Liver (tissue), 9 donors: ENCODE data around the gene RWDD3. TPM values are rescaled to one million over a fixed set of nuclear protein-coding genes. Genes with fewer than 3 reads are reported as not detected.

Experiments
- DNase-seq: peaks from one replicate; pipeline ENCODE4 v3.0.0-alpha.2; 2017; ENCODE audit warnings: low spot score
- H3K27ac ChIP-seq, 2 donors: one replicate each; pipeline ENCODE4 v1.7.0; 2013; ENCODE audit warnings: inconsistent platforms in 2 of 2, low read length in 2 of 2, control low read depth in 1 of 2, low read depth in 1 of 2, mild to moderate bottlenecking in 1 of 2
- H3K27me3 ChIP-seq, 4 donors: one replicate each; pipeline versions ENCODE4 v1.6.1 to v1.7.0; 2013; ENCODE audit warnings: low read length in 3 of 4, inconsistent platforms in 1 of 4, mild to moderate bottlenecking in 1 of 4, moderate library complexity in 1 of 4; ENCODE audit not compliant: control insufficient read depth in 4 of 4, insufficient read depth in 4 of 4
- H3K36me3 ChIP-seq, 4 donors: one replicate each; pipeline versions ENCODE4 v1.6.1 to v1.7.0; 2013; ENCODE audit warnings: low read length in 3 of 4, mild to moderate bottlenecking in 3 of 4, low read depth in 1 of 4, moderate library complexity in 1 of 4; ENCODE audit not compliant: control insufficient read depth in 4 of 4, insufficient read depth in 3 of 4
- H3K4me1 ChIP-seq, 4 donors: one replicate each; pipeline versions ENCODE4 v1.6.1 to v1.7.0; 2013; ENCODE audit warnings: low read length in 3 of 4, mild to moderate bottlenecking in 3 of 4, moderate library complexity in 1 of 4; ENCODE audit not compliant: control insufficient read depth in 4 of 4, insufficient read depth in 4 of 4
- H3K4me3 ChIP-seq, 3 donors: one replicate each; pipeline versions ENCODE4 v1.6.1 to v1.7.0; 2013; ENCODE audit warnings: low read length in 3 of 3, control low read depth in 1 of 3, low read depth in 1 of 3, mild to moderate bottlenecking in 1 of 3
- H3K9ac ChIP-seq, 2 donors: one replicate each; pipeline ENCODE4 v1.7.0; 2013; ENCODE audit warnings: low read length in 2 of 2, mild to moderate bottlenecking in 2 of 2, moderate library complexity in 2 of 2, control low read depth in 1 of 2, low read depth in 1 of 2
- H3K9me3 ChIP-seq, 4 donors: one replicate each; pipeline versions ENCODE4 v1.6.1 to v1.7.0; 2013; ENCODE audit warnings: low read length in 3 of 4; ENCODE audit not compliant: control insufficient read depth in 4 of 4
- ATF3 ChIP-seq: IDR thresholded peaks from 2 replicates; pipeline ENCODE4 v1.6.1; 2016; ENCODE audit warnings: antibody characterized with exemption
- EGR1 ChIP-seq, 2 donors: IDR thresholded peaks; 2 replicates each; pipeline ENCODE4 v1.6.1; 2016 to 2018; ENCODE audit warnings: antibody characterized with exemption in 2 of 2, low read depth in 2 of 2
- FOXA1 ChIP-seq: IDR thresholded peaks from 2 replicates; pipeline ENCODE4 v1.6.1; 2016; ENCODE audit warnings: antibody characterized with exemption
- FOXA2 ChIP-seq: IDR thresholded peaks from 2 replicates; pipeline ENCODE4 v1.6.1; 2016; ENCODE audit warnings: antibody characterized with exemption
- GABPA ChIP-seq, 2 donors: IDR thresholded peaks in 1 of 2; conservative IDR thresholded peaks in 1 of 2; 2 replicates each; pipeline ENCODE4 v1.6.1; 2016; ENCODE audit warnings: antibody characterized with exemption in 2 of 2, mild to moderate bottlenecking in 1 of 2, moderate library complexity in 1 of 2
- HNF4A ChIP-seq, 2 donors: conservative IDR thresholded peaks; 2 replicates each; pipeline ENCODE4 v1.6.1; 2016; ENCODE audit warnings: antibody characterized with exemption in 2 of 2, mild to moderate bottlenecking in 2 of 2
- HNF4G ChIP-seq: IDR thresholded peaks from 2 replicates; pipeline ENCODE4 v1.6.1; 2016; ENCODE audit warnings: antibody characterized with exemption
- JUND ChIP-seq, 2 donors: IDR thresholded peaks; 2 replicates each; pipeline ENCODE4 v1.6.1; 2016; ENCODE audit warnings: antibody characterized with exemption in 2 of 2
- MAX ChIP-seq: IDR thresholded peaks from 2 replicates; pipeline ENCODE4 v1.6.1; 2016; ENCODE audit warnings: antibody characterized with exemption
- NR2F2 ChIP-seq: IDR thresholded peaks from 2 replicates; pipeline ENCODE4 v1.6.1; 2016; ENCODE audit warnings: antibody characterized with exemption
- RAD21 ChIP-seq, 2 donors: IDR thresholded peaks; 2 replicates each; pipeline ENCODE4 v1.6.1; 2016; ENCODE audit warnings: antibody characterized with exemption in 2 of 2, mild to moderate bottlenecking in 2 of 2
- REST ChIP-seq: IDR thresholded peaks from 2 replicates; pipeline ENCODE4 v1.6.1; 2016; ENCODE audit warnings: antibody characterized with exemption, mild to moderate bottlenecking
- RXRA ChIP-seq, 2 donors: IDR thresholded peaks; 2 replicates each; pipeline ENCODE4 v1.6.1; 2017 to 2018; ENCODE audit warnings: antibody characterized with exemption in 2 of 2, mild to moderate bottlenecking in 1 of 2
- SP1 ChIP-seq: IDR thresholded peaks from 2 replicates; pipeline ENCODE4 v1.6.1; 2018; ENCODE audit warnings: antibody characterized with exemption, mild to moderate bottlenecking
- TAF1 ChIP-seq: conservative IDR thresholded peaks from 2 replicates; pipeline ENCODE4 v1.6.1; 2016; ENCODE audit warnings: antibody characterized with exemption, mild to moderate bottlenecking
- YY1 ChIP-seq: IDR thresholded peaks from 2 replicates; pipeline ENCODE4 v1.6.1; 2016; ENCODE audit warnings: antibody characterized with exemption, mild to moderate bottlenecking
- ZBTB33 ChIP-seq: IDR thresholded peaks from 2 replicates; pipeline ENCODE4 v1.6.1; 2016; ENCODE audit warnings: antibody characterized with exemption
- WGBS: extraction: QIAGEN DNeasy Blood & Tissue Kit; methylation state at CpG from one replicate; pipeline ENCODE4 v1.1.7; 2013; 5-methylcytosine and 5-hydroxymethylcytosine counted together
- polyA plus RNA-seq, 2 donors: library from polyadenylated mRNA; stranded (reverse) in 1 of 2; unstranded in 1 of 2; fragments of 200-250 nt in 1 of 2; fragments of >200 nt in 1 of 2; fragmentation: Nextera tagmentation in 1 of 2; extraction: Ambion mirVana in 1 of 2; gene quantifications; one replicate each; pipeline versions ENCODE4 v1.2.1 to v1.2.3, GENCODE V29; 2013 to 2015
- total RNA-seq, 2 donors: library from RNA; depleted of rRNA; stranded (reverse); fragments of >200 nt; gene quantifications; one replicate each; pipeline ENCODE4 v1.2.3, GENCODE V29; 2014
- donor health status: healthy.
- donor health status: healthy.
- donor health status: healthy.
- donor health status: healthy.
- donor health status: healthy.

The RWDD3 gene
- total and polyA plus RNA-seq, 4 donors = 5.8 to 11.1 (median 7.0) TPM

GRCh38 chr1:95265106-95265505 is 31.1 kb downstream of the RWDD3 start:
- Histone ChIP-seq H3K4me1 (no peaks in the 10 kb centered on the region), H3K27me3 (no peaks in the 10 kb centered on the region), H3K9me3 (no peaks in the 10 kb centered on the region), H3K4me3 (no peak overlapping the region), H3K36me3 (no peaks in the 10 kb centered on the region), H3K27ac (no peak overlapping the region), H3K9ac (no peak overlapping the region)
- WGBS = 82% methylated on average over 2 of the region's 2 CpGs
- no peak for TF ChIP-seq RXRA (IDR thresholded peaks at IDR 0.05)
- no peak for TF ChIP-seq HNF4G
- no peak for TF ChIP-seq YY1
- TF ChIP-seq RAD21 (IDR thresholded peaks at IDR 0.05) = no peak
- TF ChIP-seq ATF3 = no peak
- DNase-seq = no peak

- WGBS = 88% methylated on average over 7 of the region's 7 CpGs
- no peak for DNase-seq
- no peaks in the 10 kb centered on the region for H3K9me3 ChIP-seq
- H3K27ac ChIP-seq = no peak overlapping the region
- no peak overlapping the region for H3K9ac ChIP-seq
- H3K27me3 ChIP-seq = no peaks in the 10 kb centered on the region
- H3K4me3 ChIP-seq = no peak overlapping the region
- H3K36me3 ChIP-seq = no peaks in the 10 kb centered on the region
- TF ChIP-seq EGR1 (IDR thresholded peaks at IDR 0.05; ENCODE audit: low read depth in 2 of 2) = no peak
- TF ChIP-seq HNF4A (conservative IDR thresholded peaks at IDR 0.05) = no peak
- TF ChIP-seq FOXA2 = no peak
- TF ChIP-seq RAD21 (IDR thresholded peaks at IDR 0.05) = no peak
- TF ChIP-seq REST = no peak
- H3K4me1 ChIP-seq = no peaks in the 10 kb centered on the region
These were observed 42.4 kb downstream of the RWDD3 start for GRCh38 chr1:95276429-95276828.

- no peak overlapping the region for H3K9ac ChIP-seq
- no peak for TF ChIP-seq ZBTB33
- TF ChIP-seq NR2F2 = no peak
- no peak for TF ChIP-seq EGR1 (IDR thresholded peaks at IDR 0.05; ENCODE audit: low read depth in 2 of 2)
- TF ChIP-seq FOXA2 = no peak
- no peak for TF ChIP-seq YY1
- TF ChIP-seq JUND (IDR thresholded peaks at IDR 0.05) = no peak
- TF ChIP-seq REST = no peak
- TF ChIP-seq MAX = no peak
- TF ChIP-seq HNF4G = no peak
- no peak for TF ChIP-seq TAF1
- no peak for TF ChIP-seq GABPA (IDR thresholded peaks at IDR 0.05 in 1 of 2, conservative IDR thresholded peaks at IDR 0.05 in 1 of 2)
- TF ChIP-seq SP1 = no peak
- no peak for TF ChIP-seq FOXA1
- no peak for TF ChIP-seq RXRA (IDR thresholded peaks at IDR 0.05)
- no peak for TF ChIP-seq HNF4A (conservative IDR thresholded peaks at IDR 0.05)
- no peak for TF ChIP-seq ATF3
- H3K4me1 ChIP-seq = no peaks in the 10 kb centered on the region
- H3K4me3 ChIP-seq = no peak overlapping the region
- H3K36me3 ChIP-seq = no peaks in the 10 kb centered on the region
- H3K27ac ChIP-seq = no peak overlapping the region
- H3K9me3 ChIP-seq = no peaks in the 10 kb centered on the region
- no peak for DNase-seq
- WGBS = 80% methylated on average over 4 of the region's 4 CpGs
- H3K27me3 ChIP-seq = no peaks in the 10 kb centered on the region
These were observed 44.4 kb downstream of the RWDD3 start for GRCh38 chr1:95278173-95279006.
